ENCODE results near the gene RGS14.
"Not testable (repeated sequence)": the region's sequence is repeated elsewhere in the genome, so short reads cannot be mapped to it uniquely, and the experiment has no call there.

Gene RGS14

DNA sequence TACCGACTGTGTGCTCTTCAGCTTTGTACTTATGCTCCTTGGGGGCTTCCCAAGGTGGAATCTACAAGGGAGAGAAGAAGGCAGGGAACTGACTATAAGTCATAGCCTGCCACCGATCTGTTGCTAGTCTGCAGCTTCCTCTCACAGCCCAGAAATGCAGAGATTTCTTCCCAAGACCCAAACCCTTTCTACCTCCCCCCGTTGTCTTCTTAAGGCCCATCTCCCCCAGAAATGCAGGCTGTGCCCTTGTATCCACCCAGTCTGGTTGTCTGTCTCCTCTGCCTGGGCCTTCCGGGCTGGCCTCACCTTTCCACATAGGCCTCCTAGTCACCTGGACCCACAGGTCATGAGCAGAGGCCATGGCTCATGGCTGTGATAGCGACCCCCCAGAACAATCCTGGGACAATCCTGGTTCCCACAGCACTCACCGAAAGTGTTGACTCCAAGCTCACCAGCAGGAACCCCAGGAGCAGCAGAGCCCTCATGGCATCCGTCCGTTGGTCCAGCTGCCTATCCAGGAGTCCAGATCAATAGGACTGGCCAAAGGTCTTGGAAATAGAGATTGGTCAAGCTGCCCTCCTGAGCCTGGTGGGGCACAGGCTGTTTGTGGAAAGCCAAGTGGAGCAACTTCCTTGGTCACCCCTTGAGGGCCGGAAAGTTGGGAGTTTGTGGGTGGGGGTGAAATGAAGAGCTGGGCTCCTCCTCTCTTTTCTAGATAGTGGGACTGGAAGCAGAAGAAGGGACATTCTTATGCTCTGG, 51.5 kb downstream of the RGS14 start, which contains the start of gene F12:
Gene F12 (minus strand): TSS at position 522 of the 759 bp plus-strand sequence. CDS start 37 bp downstream, at position 485.
- no peak for DNase-seq (ENCODE audit: low read depth)
- no peak within 1 kb of the TSS for H3K4me3 ChIP-seq (ENCODE audit: low read depth, low read length)
- TF ChIP-seq, protein P1, sequence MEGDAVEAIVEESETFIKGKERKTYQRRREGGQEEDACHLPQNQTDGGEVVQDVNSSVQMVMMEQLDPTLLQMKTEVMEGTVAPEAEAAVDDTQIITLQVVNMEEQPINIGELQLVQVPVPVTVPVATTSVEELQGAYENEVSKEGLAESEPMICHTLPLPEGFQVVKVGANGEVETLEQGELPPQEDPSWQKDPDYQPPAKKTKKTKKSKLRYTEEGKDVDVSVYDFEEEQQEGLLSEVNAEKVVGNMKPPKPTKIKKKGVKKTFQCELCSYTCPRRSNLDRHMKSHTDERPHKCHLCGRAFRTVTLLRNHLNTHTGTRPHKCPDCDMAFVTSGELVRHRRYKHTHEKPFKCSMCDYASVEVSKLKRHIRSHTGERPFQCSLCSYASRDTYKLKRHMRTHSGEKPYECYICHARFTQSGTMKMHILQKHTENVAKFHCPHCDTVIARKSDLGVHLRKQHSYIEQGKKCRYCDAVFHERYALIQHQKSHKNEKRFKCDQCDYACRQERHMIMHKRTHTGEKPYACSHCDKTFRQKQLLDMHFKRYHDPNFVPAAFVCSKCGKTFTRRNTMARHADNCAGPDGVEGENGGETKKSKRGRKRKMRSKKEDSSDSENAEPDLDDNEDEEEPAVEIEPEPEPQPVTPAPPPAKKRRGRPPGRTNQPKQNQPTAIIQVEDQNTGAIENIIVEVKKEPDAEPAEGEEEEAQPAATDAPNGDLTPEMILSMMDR (IDR thresholded peaks at IDR 0.05; ENCODE audit: low read depth, low read length, missing control alignments) = no peak
- in situ Hi-C loops (cut with HindIII; ENCODE audit: low sequenced_read_pairs) = loop anchor here (5.0 kb wide), 2 partner anchors 33 to 62 kb away; no protein-coding TSS in a partner anchor

- no peak for DNase-seq (ENCODE audit: low read depth)
- in situ Hi-C loops (cut with HindIII; ENCODE audit: low sequenced_read_pairs) = no loop called here
- TF ChIP-seq, protein P1 (IDR thresholded peaks at IDR 0.05; ENCODE audit: low read depth, low read length, missing control alignments) = no peak
- no peak overlapping the region for H3K4me3 ChIP-seq (ENCODE audit: low read depth, low read length)
Measured at GRCh38 chr5:177410575-177410974, 52.9 kb downstream of the RGS14 start.

DNA sequence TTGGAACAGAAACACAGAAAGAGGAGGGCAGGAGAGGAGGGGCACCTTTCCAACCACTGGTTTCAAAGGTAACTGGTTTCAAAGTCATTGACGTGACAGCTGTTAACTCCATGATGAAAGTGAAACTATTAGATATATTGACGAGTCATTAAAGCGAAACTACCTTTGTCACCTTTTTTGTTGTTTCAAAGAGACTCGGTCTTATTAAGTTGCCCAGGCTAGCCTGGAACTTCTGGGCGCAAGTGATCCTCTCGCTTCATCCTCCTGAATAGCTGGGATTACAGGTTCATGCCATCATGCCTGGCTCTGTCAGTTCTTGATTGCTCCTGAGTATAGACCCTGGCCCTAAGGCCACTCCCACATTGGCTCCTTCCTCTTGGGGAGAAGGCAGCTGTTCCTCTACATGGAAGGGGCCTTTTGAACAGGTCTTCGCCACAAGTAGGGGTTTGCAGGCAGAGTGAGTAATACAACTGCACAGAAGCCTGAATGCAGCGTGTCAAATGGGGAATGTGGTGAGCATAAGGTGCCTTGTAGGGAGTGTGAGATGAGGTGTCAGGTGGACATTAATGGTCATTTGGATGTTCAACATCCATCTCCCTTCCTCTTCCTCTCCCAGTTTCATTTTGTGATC, 55.0 kb downstream of the RGS14 start:
- no peak overlapping the region for H3K4me3 ChIP-seq (ENCODE audit: low read depth, low read length)
- in situ Hi-C loops (cut with HindIII; ENCODE audit: low sequenced_read_pairs) = no loop called here
- no peak for DNase-seq (ENCODE audit: low read depth)
- TF ChIP-seq, protein P1 (IDR thresholded peaks at IDR 0.05; ENCODE audit: low read depth, low read length, missing control alignments) = no peak

DNA sequence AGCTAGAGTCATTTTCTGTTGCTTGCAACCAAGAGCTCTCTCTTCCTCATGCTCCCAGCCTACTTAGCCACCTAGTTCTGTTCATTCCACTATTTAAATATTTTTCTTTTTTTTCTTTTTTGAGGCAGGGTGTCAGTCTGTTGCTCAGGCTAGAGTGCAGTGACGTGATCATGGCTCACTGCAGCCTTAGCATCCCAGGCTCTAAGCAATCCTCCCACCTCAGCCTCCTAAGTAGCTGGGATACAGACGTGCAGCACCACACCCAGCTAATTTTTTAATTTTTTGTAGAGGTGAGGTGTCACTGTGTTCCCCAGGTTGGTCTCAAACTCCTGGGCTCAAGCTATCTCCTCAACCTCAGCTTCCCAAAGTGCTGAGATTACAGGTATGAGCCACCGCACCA, 56.8 kb downstream of the RGS14 start:
- no peak for DNase-seq (ENCODE audit: low read depth)
- TF ChIP-seq, protein P1 (IDR thresholded peaks at IDR 0.05; ENCODE audit: low read depth, low read length, missing control alignments) = no peak
- in situ Hi-C loops (cut with HindIII; ENCODE audit: low sequenced_read_pairs) = no loop called here
- H3K4me3 ChIP-seq (ENCODE audit: low read depth, low read length) = no peak overlapping the region

DNA sequence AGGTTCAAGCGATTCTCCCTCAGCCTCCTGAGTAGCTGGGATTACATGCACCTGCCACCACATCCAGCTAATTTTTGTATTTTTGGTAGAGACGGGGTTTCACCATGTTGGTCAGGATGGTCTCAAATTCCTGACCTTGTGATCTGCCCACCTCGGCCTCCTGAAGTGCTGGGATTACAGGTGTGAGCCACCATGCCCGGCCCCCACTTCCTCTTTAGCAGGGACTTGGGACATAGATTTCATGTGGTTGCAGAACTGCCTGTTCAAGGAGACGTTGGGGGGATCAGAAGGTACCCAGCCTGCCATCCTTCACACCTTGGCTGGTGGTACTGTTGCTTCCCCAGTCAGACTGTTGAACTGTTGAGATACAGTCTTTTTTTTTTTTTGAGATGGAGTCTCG, 59.4 kb downstream of the RGS14 start:
- DNase-seq (ENCODE audit: low read depth); in situ Hi-C loops (cut with HindIII; ENCODE audit: low sequenced_read_pairs); H3K4me3 ChIP-seq (ENCODE audit: low read depth, low read length): not testable (repeated sequence)

- TF ChIP-seq, protein P1 (IDR thresholded peaks at IDR 0.05; ENCODE audit: low read depth, low read length, missing control alignments) = no peak
- in situ Hi-C loops (cut with HindIII; ENCODE audit: low sequenced_read_pairs) = no loop called here
Measured at GRCh38 chr5:177419046-177419445, 61.3 kb downstream of the RGS14 start.

GRCh38 chr5:177420472-177420871, 62.7 kb downstream of the RGS14 start:
- H3K4me3 ChIP-seq (ENCODE audit: low read depth, low read length); DNase-seq (ENCODE audit: low read depth); in situ Hi-C loops (cut with HindIII; ENCODE audit: low sequenced_read_pairs): not testable (repeated sequence)

More at GRCh38 chr5:177419046-177419445, 61.3 kb downstream of the RGS14 start:
- no peak for DNase-seq (ENCODE audit: low read depth)
- no peak overlapping the region for H3K4me3 ChIP-seq (ENCODE audit: low read depth, low read length)
